HT1080 (cell line): Measurements from ENCODE around the gene ACBD4. TPM values are rescaled to one million over a fixed set of nuclear protein-coding genes. Genes with fewer than 3 reads are reported as not detected.

Experiments
- DNase-seq: peaks from one replicate; pipeline ENCODE4 v3.0.0-alpha.2; 2015; ENCODE audit warnings: low read depth
- total RNA-seq: library from RNA; depleted of rRNA; stranded (reverse); fragments of >200 nt; shearing (Covaris generic); gene quantifications from 2 replicates; pipeline ENCODE4 v1.2.3, GENCODE V29; 2014

Gene ACBD4
- total RNA-seq, 1 experiment from 2014 or later, result 3.5 TPM

GRCh38 chr17:45149669-45150664 is 14.5 kb downstream of the ACBD4 start:
- DNase-seq, result no peak

GRCh38 chr17:45150911-45151809 is 15.7 kb downstream of the ACBD4 start:
- no peak for DNase-seq

GRCh38 chr17:45155029-45155428 is 19.5 kb downstream of the ACBD4 start:
- DNase-seq, result no peak

GRCh38 chr17:45155483-45155882 is 20.0 kb downstream of the ACBD4 start:
- no peak for DNase-seq

GRCh38 chr17:45156242-45156641 is 20.8 kb downstream of the ACBD4 start:
- DNase-seq, result no peak

- peak; percentile 58 for DNase-seq
These were observed 25.2 kb downstream of the ACBD4 start for GRCh38 chr17:45160447-45161287.

GRCh38 chr17:45161288-45162024 is 26.0 kb downstream of the ACBD4 start, which contains the start of gene HEXIM2:
Gene HEXIM2 (plus strand): TSS chr17:45161875. CDS start chr17:45162794, 919 bp downstream.
- peak; percentile 100 for DNase-seq

- no peak for DNase-seq
These were observed 26.7 kb downstream of the ACBD4 start for GRCh38 chr17:45162025-45162687.

GRCh38 chr17:45164734-45165269 is 29.3 kb downstream of the ACBD4 start:
- DNase-seq, result no peak

- DNase-seq, result no peak
These were observed 33.7 kb downstream of the ACBD4 start for GRCh38 chr17:45168991-45169752.

GRCh38 chr17:45170280-45170930 is 34.9 kb downstream of the ACBD4 start:
- no peak for DNase-seq

GRCh38 chr17:45170931-45171337 is 35.4 kb downstream of the ACBD4 start:
- peak; percentile 76 for DNase-seq

GRCh38 chr17:45171338-45172231 is 36.1 kb downstream of the ACBD4 start:
- peak; percentile 83 for DNase-seq

- no peak for DNase-seq
These were observed 36.7 kb downstream of the ACBD4 start for GRCh38 chr17:45172232-45172540.

GRCh38 chr17:45172541-45173286 is 37.2 kb downstream of the ACBD4 start:
- DNase-seq, result peak; percentile 93

GRCh38 chr17:45175759-45176115 is 40.2 kb downstream of the ACBD4 start:
- no peak for DNase-seq
